Body of pancreas (tissue), 4 donors: Measurements from ENCODE around the gene URB1.

ENCODE experiments used
- CTCF ChIP-seq, 7 experiments: fragments of 450-650 bp in 4 of 7; fragments of 200-600 bp in 3 of 7; sonication (generic) in 3 of 7; IDR thresholded peaks; one replicate each; pipeline ENCODE4 v1.5.1; 2016 to 2019; ENCODE audit warnings: antibody characterized with exemption in 7 of 7
- POLR2A ChIP-seq, 3 donors: fragments of 450-650 bp; IDR thresholded peaks; one replicate each; pipeline ENCODE4 v1.6.1; 2016; ENCODE audit warnings: antibody characterized with exemption in 3 of 3, mild to moderate bottlenecking in 2 of 3

GRCh38 chr21:32348604-32349332 lies 44.0 kb downstream of the URB1 start:
- TF ChIP-seq CTCF (IDR thresholded peaks at IDR 0.05) (no peak), POLR2A (IDR thresholded peaks at IDR 0.05) (no peak)
